ENCODE data around the gene TBX15.

GRCh38 chr1:118896416-118896815, 91.7 kb downstream of the TBX15 start:
- TF ChIP-seq CTCF (optimal IDR thresholded peaks at IDR 0.05 in 1 of 3, IDR thresholded peaks at IDR 0.05 in 1 of 3, conservative IDR thresholded peaks at IDR 0.05 in 1 of 3; ENCODE audit: extremely low read depth in 1 of 3, insufficient read depth in 2 of 3, low read length in 3 of 3) (no peak), EZH2 (IDR thresholded peaks at IDR 0.05; ENCODE audit: low read length) (no peak)
